Neural progenitor cell (in vitro differentiated cells): ENCODE data around the gene TCF4. TPM values are rescaled to one million over a fixed set of nuclear protein-coding genes. Genes with fewer than 3 reads are reported as not detected.

Experiments used
- DNase-seq: peaks from one replicate; pipeline ENCODE4 v3.0.0-alpha.2; 2016; ENCODE audit warnings: low spot score
- H2AFZ ChIP-seq: fragments of 200-600 bp; sonication (generic); replicated peaks from 2 replicates; pipeline ENCODE4 v1.6.1; 2016; ENCODE audit warnings: antibody characterized with exemption
- H3F3A ChIP-seq: fragments of 200-600 bp; sonication (generic); 2 replicates; pipeline ENCODE4 v1.6.1; 2016; ENCODE audit warnings: antibody characterized with exemption, low read depth
- H3K27ac ChIP-seq: fragments of 200-600 bp; sonication (generic); 2 replicates; pipeline ENCODE4 v1.5.1; 2016; ENCODE audit warnings: mild to moderate bottlenecking
- H3K27me3 ChIP-seq: fragments of 200-600 bp; sonication (generic); 2 replicates; pipeline ENCODE4 v1.6.1; 2016; ENCODE audit warnings: mild to moderate bottlenecking, moderate library complexity
- H3K36me3 ChIP-seq: fragments of 200-600 bp; sonication (generic); 2 replicates; pipeline ENCODE4 v1.5.1; 2016
- H3K4me1 ChIP-seq: fragments of 200-600 bp; sonication (generic); 2 replicates; pipeline ENCODE4 v1.6.1; 2016; ENCODE audit warnings: mixed run types
- H3K4me2 ChIP-seq: fragments of 200-600 bp; sonication (generic); 2 replicates; pipeline ENCODE4 v1.6.1; 2016
- H3K4me3 ChIP-seq: fragments of 200-600 bp; sonication (generic); 2 replicates; pipeline ENCODE4 v1.5.1; 2016
- H3K79me2 ChIP-seq: fragments of 200-600 bp; sonication (generic); 2 replicates; pipeline ENCODE4 v1.6.1; 2016; ENCODE audit warnings: low read depth
- H3K9ac ChIP-seq: fragments of 200-600 bp; sonication (generic); 2 replicates; pipeline ENCODE4 v1.6.1; 2016
- H3K9me3 ChIP-seq: fragments of 200-600 bp; sonication (generic); 2 replicates; pipeline ENCODE4 v1.5.1; 2016; ENCODE audit warnings: low read depth
- H4K20me1 ChIP-seq: fragments of 200-600 bp; sonication (generic); 2 replicates; pipeline ENCODE4 v1.6.1; 2016; ENCODE audit warnings: low read depth
- H3K27ac Mint-ChIP-seq: 3 replicates; pipeline ENCODE4 v1.8.0; 2021; ENCODE audit warnings: mixed read lengths
- H3K27me3 Mint-ChIP-seq: 2 replicates; pipeline ENCODE4 v1.8.0; 2022; ENCODE audit warnings: low read depth, mild to moderate bottlenecking, inconsistent platforms, moderate library complexity, mixed read lengths; ENCODE audit not compliant: insufficient read depth
- H3K36me3 Mint-ChIP-seq: 3 replicates; pipeline ENCODE4 v1.8.0; 2021; ENCODE audit warnings: mixed read lengths
- H3K4me1 Mint-ChIP-seq: 3 replicates; pipeline ENCODE4 v1.8.0; 2021; ENCODE audit warnings: mixed read lengths
- H3K4me3 Mint-ChIP-seq: 3 replicates; pipeline ENCODE4 v1.8.0; 2021; ENCODE audit warnings: mild to moderate bottlenecking, moderate library complexity, mixed read lengths
- H3K9me3 Mint-ChIP-seq: 3 replicates; pipeline ENCODE4 v1.8.0; 2020; ENCODE audit warnings: mixed read lengths
- EZH2 ChIP-seq: fragments of 200-600 bp; sonication (generic); IDR thresholded peaks from 2 replicates; pipeline ENCODE4 v1.6.1; 2017; ENCODE audit warnings: antibody characterized with exemption, mild to moderate bottlenecking, moderate library complexity
- EZH2phosphoT487 ChIP-seq: fragments of 200-600 bp; sonication (generic); IDR thresholded peaks from 2 replicates; pipeline ENCODE4 v1.6.1; 2017; ENCODE audit warnings: antibody characterized with exemption
- total RNA-seq: library from RNA; depleted of rRNA; stranded (reverse); fragments of >200 nt; gene quantifications from 2 replicates; pipeline ENCODE4 v1.2.3, GENCODE V29; 2015; ENCODE audit warnings: low replicate concordance
- TF ChIP-seq, protein P1 (sequence below): fragments of 200-600 bp; sonication (generic); IDR thresholded peaks from 2 replicates; pipeline ENCODE4 v1.5.1; 2017; ENCODE audit warnings: antibody characterized with exemption, mild to moderate bottlenecking

TCF4 gene
- total RNA-seq, 1 donor from 2014 or later = 161 TPM

DNA sequence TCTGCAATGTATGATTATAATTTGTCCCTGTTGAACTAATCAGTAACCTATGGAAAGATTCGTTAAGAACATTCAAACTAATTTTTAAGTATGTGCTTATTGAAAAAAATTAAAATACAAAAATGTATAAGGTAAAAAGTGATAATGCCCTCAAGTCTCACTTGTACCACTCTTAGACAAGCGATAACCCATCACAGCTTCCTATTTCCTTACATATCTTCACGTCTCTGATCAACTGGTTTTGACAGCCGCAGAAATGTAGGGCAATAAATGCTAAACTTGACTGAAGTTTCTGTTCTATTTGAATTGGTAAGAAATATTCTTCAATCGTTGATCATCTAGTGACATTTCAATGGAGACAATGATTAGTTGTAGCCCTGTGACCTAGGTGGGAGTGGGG is 112.5 kb downstream of the TCF4 start:
- Histone ChIP-seq H3F3A (no peaks in the 10 kb centered on the region), H3K9me3 (no peaks in the 10 kb centered on the region), H3K27ac (no peak overlapping the region), H3K9ac (no peak overlapping the region), H3K27me3 (no peaks in the 10 kb centered on the region), H3K4me1 (peaks cover 33% of the 10 kb centered on the region), H3K4me3 (no peak overlapping the region), H3K4me2 (no peak overlapping the region), H2AFZ (no peak overlapping the region), H4K20me1 (peaks cover 82% of the 10 kb centered on the region), H3K36me3 (peaks cover 3% of the 10 kb centered on the region), H3K79me2 (peaks cover 100% of the 10 kb centered on the region)
- Mint-ChIP-seq H3K27ac (no peak overlapping the region), H3K4me1 (peaks cover 13% of the 10 kb centered on the region), H3K27me3 (no peaks in the 10 kb centered on the region), H3K36me3 (peaks cover 13% of the 10 kb centered on the region), H3K9me3 (no peaks in the 10 kb centered on the region), H3K4me3 (no peak overlapping the region)
- DNase-seq = no peak
- no peak for TF ChIP-seq EZH2phosphoT487
- TF ChIP-seq EZH2 = no peak
- TF ChIP-seq, protein P1, sequence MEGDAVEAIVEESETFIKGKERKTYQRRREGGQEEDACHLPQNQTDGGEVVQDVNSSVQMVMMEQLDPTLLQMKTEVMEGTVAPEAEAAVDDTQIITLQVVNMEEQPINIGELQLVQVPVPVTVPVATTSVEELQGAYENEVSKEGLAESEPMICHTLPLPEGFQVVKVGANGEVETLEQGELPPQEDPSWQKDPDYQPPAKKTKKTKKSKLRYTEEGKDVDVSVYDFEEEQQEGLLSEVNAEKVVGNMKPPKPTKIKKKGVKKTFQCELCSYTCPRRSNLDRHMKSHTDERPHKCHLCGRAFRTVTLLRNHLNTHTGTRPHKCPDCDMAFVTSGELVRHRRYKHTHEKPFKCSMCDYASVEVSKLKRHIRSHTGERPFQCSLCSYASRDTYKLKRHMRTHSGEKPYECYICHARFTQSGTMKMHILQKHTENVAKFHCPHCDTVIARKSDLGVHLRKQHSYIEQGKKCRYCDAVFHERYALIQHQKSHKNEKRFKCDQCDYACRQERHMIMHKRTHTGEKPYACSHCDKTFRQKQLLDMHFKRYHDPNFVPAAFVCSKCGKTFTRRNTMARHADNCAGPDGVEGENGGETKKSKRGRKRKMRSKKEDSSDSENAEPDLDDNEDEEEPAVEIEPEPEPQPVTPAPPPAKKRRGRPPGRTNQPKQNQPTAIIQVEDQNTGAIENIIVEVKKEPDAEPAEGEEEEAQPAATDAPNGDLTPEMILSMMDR = no peak

DNA sequence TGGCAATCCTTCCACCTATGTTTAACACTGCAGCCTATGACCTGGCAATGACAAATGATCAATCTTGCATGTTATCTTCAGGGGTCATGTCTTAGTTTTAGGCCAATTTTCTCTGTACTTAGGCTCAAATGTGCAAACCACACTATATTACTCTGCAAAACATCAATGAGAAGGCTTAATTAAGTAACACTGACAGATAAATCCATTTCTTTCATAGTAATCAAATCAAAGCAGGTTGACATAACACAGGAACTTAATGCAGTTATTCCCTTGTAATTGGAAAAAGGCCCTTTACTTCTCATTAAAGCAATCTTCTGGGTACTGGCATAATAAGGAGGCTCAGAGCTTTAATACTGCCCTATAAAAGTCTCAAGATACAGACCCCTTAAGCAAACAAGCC is 114.4 kb downstream of the TCF4 start:
- H3K4me2 ChIP-seq = peak overlapping the region; percentile 35
- Mint-ChIP-seq H3K9me3 (no peaks in the 10 kb centered on the region), H3K36me3 (peaks cover 15% of the 10 kb centered on the region), H3K4me3 (no peak overlapping the region), H3K4me1 (peaks cover 7% of the 10 kb centered on the region), H3K27ac (no peak overlapping the region), H3K27me3 (no peaks in the 10 kb centered on the region)
- peaks cover 3% of the 10 kb centered on the region for H3K36me3 ChIP-seq
- H3K9ac ChIP-seq = no peak overlapping the region
- peaks cover 29% of the 10 kb centered on the region for H3K4me1 ChIP-seq
- H3K9me3 ChIP-seq = no peaks in the 10 kb centered on the region
- no peak overlapping the region for H3K4me3 ChIP-seq
- TF ChIP-seq, protein P1 = no peak
- TF ChIP-seq EZH2 (no peak), EZH2phosphoT487 (no peak)
- no peak overlapping the region for H2AFZ ChIP-seq
- H3K79me2 ChIP-seq = peaks cover 100% of the 10 kb centered on the region
- DNase-seq = no peak
- no peaks in the 10 kb centered on the region for H3F3A ChIP-seq
- no peaks in the 10 kb centered on the region for H3K27me3 ChIP-seq
- peak overlapping the region; percentile 17 for H3K27ac ChIP-seq
- H4K20me1 ChIP-seq = peaks cover 84% of the 10 kb centered on the region

DNA sequence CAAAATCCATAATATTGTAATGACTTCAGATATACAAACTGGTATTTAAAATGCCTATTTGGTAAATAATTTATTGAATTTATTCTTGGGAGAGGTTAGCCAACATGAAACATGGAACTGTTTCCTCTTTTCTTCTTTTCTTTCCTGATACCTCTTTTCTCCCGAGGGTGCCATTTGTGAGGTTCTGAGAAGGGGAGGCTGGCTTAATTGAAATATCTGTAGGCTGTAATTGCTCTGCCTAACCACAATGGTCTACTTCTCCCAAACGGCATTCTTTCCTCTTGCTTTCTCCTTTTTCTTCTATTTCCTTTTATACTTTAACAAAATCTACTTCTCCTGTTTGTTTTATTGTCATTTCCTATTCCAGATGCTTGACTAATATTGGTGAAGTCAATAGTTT is 114.9 kb downstream of the TCF4 start:
- Mint-ChIP-seq H3K27me3 (no peaks in the 10 kb centered on the region), H3K9me3 (no peaks in the 10 kb centered on the region), H3K4me1 (peaks cover 6% of the 10 kb centered on the region), H3K27ac (no peak overlapping the region), H3K36me3 (peaks cover 15% of the 10 kb centered on the region), H3K4me3 (no peak overlapping the region)
- DNase-seq = peak; percentile 31
- no peak overlapping the region for H3K4me3 ChIP-seq
- peaks cover 84% of the 10 kb centered on the region for H4K20me1 ChIP-seq
- H3K79me2 ChIP-seq = peaks cover 100% of the 10 kb centered on the region
- no peaks in the 10 kb centered on the region for H3F3A ChIP-seq
- no peaks in the 10 kb centered on the region for H3K27me3 ChIP-seq
- peaks cover 3% of the 10 kb centered on the region for H3K36me3 ChIP-seq
- H3K4me1 ChIP-seq = peaks cover 32% of the 10 kb centered on the region
- TF ChIP-seq EZH2 (no peak), EZH2phosphoT487 (no peak)
- TF ChIP-seq, protein P1 = no peak
- H3K4me2 ChIP-seq = peak overlapping the region; percentile 35
- H2AFZ ChIP-seq = no peak overlapping the region
- H3K9ac ChIP-seq = no peak overlapping the region
- peak overlapping the region; percentile 17 for H3K27ac ChIP-seq
- no peaks in the 10 kb centered on the region for H3K9me3 ChIP-seq
